ENCODE data around the gene LPP. TPM values are rescaled to one million over a fixed set of nuclear protein-coding genes. Genes with fewer than 3 reads are reported as not detected.

The LPP gene
- total RNA-seq, 1 experiment from 2014 or later: 22.1 TPM

DNA sequence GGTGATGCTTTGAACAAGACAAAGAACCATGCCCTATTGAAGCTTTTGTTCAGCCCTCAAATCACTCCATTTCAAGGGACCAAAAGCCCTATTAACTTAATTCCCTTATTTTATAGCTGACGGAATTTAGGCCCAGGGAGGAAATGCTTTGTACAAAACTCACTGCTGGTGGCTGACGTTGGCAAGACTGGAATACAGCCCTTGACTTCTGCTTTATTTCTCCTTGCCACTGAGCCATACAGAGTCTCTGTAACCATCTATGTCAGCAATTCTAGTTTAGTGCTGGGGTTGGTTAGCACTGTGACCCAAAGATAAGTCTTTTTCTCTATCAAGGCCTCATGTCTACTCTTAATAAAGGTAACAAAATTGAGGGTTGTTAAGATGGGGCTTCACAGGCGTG is 701.7 kb downstream of the LPP start:
- DNase-seq (ENCODE audit: low spot score): no peak

GRCh38 chr3:188860147-188860546 is 706.2 kb downstream of the LPP start:
- no peak for DNase-seq (ENCODE audit: low spot score)

- DNase-seq (ENCODE audit: low spot score): no peak
Observed at GRCh38 chr3:188861842-188862744, 708.1 kb downstream of the LPP start.

- no peak for DNase-seq (ENCODE audit: low spot score)
Observed at GRCh38 chr3:188863999-188864406, 710.0 kb downstream of the LPP start.

- no peak for DNase-seq (ENCODE audit: low spot score)
Observed at GRCh38 chr3:188867691-188868265, 713.8 kb downstream of the LPP start.

- no peak for DNase-seq (ENCODE audit: low spot score)
Observed at GRCh38 chr3:188868803-188869202, 714.8 kb downstream of the LPP start.

DNA sequence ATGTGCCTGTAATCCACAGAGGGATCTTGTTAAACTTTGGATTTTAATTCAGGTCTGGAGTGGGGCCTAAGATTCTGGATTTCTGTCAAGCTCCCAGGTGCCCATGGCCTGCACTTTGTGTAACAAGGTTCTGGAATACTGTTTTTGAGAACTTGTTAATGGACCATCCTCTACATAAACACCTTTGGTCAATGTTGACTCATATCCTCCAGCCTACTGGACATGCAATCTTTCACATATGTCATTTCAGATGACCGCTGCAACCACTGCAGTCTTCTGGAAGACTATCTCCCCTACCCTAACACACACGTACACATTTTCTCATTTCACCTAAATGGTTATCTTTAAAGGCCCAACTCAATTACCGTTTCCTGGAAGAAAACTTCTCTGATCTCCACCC is 715.7 kb downstream of the LPP start:
- DNase-seq (ENCODE audit: low spot score): no peak

DNA sequence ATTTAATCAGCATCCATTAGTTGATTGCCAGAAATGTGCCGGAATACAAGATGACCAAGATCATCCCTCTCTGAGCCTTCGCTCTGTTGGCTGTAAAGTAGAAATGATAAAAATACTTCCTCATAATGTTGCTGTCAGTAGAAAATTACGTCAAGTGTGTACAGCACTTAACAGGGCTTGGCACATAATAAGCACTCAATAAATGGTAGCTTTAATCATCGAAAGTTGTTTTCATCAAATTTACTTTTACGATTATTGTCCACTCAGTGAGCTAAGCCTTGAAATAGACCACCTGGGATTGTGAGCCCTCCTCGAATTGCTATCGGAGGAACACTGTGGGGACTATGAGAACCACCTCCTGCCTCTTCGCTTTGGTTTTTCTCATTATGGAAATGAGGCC is 716.5 kb downstream of the LPP start:
- no peak for DNase-seq (ENCODE audit: low spot score)

DNA sequence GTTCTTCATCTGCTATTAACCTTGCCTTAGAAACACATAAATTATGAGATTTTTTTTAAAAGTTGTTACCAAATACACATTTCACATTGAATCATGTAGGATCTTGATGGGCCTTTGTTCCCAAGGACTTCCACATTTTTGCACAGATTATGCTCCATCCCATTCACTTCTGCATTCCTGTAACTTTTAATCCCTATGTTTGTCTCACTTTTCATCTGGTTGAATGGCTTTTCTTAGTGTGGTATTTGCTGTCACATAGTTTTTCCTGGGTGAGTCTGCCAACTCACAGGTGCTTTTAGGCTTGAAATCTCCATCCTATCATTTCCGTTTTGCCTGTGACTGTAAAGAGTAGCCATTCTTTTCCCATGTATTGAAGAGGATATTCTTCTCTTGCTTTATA is 720.6 kb downstream of the LPP start:
- DNase-seq (ENCODE audit: low spot score): no peak

GRCh38 chr3:188875413-188875812 is 721.5 kb downstream of the LPP start:
- no peak for DNase-seq (ENCODE audit: low spot score)

DNA sequence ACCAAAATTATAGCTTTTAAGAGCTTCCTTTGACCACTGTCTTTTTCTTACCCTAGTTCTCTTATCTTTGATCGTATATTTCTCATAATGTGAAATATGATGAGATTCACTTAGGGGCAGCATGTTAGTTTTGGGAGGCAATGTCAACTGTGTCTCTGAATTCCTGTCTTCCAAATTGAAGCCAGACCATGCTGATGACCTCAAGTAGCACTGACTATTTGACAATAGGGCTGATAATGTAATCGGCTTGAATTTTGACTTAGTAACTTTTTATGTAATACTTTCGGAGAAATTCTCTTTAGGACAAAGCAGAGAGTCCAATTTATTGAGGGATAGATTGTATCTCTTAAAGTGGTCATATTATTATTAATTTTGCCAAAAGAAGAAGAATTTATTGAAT is 722.4 kb downstream of the LPP start:
- DNase-seq (ENCODE audit: low spot score): no peak

GRCh38 chr3:188877381-188877780 is 723.4 kb downstream of the LPP start:
- DNase-seq (ENCODE audit: low spot score): no peak

DNA sequence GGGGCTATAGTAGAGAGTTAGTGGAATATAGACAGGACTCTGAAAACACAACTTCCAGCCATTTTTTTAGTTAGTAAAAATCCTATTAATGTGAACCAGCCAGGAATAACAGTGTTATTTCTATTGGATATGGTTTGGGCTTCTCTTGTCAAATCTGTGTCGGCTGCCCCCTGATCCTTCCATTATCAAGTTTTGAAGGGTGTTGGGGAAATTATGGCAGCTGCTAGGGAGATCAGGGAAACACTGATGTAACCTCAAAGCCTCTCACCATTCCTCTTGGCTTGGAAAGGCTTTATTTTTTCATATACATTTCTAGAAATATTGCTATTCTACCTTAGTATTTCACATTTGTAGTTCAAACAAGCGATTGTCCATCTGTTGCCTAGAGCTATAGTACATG is 724.1 kb downstream of the LPP start:
- no peak for DNase-seq (ENCODE audit: low spot score)

GRCh38 chr3:188881954-188882641 is 728.1 kb downstream of the LPP start:
- peak; percentile 15 for DNase-seq (ENCODE audit: low spot score)

- DNase-seq (ENCODE audit: low spot score): no peak
Observed at GRCh38 chr3:188884299-188885043, 730.5 kb downstream of the LPP start.

DNA sequence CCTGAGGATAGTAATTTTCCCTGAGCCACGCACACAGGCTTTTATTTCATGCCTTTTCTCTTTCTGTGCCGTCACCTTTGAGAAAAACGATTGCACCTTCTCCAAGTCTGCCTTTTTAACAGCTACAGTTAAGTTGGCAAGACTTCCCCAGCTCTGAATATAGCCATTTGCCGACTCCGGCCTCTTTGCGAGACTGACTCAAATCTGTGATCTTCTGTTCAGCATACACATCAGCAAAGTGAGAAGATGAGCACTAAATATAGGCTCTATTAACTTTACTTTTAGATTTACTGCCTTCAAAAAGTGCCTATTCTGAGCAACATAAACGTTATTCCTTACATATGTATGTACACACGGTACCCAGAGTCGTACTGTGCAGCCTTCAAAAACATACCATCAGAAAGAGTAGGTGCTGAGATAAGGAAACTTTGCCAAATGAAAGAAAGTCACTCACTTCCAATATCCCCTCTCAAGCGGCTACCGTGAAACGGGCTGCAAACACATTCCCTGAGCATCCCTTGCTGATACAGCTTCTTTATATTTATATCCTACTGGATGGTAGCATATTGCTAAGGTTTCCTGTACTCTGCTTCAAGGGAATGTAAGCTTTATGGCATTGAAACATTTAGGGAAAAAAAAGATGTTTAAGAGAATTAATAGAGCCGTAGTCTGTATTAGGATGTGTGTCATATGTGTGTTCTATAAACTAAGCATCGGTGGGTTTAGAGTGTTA is 734.5 kb downstream of the LPP start:
- DNase-seq (ENCODE audit: low spot score): no peak

DNA sequence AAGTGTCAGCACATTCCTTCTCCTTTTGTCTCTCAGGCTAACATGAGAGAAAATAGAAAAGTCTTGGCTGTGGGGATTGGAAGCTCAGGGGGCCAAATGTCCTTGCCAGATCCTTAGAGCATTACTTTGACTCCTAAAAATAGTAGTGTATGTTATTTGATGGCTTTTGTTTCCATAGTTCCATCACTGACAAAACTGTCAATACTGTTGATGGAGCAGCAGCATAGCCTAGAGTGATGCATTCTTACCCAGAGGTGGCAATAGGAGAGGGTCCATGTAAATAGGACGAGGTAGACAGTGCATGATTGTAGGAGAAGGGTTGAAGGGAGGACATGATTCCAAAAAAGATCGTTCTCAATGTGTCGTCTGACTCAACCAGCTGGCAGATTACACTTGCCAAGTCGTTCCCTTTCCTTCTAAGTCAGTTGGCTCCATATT is 735.1 kb downstream of the LPP start:
- no peak for DNase-seq (ENCODE audit: low spot score)

- no peak for DNase-seq (ENCODE audit: low spot score)
Observed at GRCh38 chr3:188890572-188891270, 736.8 kb downstream of the LPP start.

DNA sequence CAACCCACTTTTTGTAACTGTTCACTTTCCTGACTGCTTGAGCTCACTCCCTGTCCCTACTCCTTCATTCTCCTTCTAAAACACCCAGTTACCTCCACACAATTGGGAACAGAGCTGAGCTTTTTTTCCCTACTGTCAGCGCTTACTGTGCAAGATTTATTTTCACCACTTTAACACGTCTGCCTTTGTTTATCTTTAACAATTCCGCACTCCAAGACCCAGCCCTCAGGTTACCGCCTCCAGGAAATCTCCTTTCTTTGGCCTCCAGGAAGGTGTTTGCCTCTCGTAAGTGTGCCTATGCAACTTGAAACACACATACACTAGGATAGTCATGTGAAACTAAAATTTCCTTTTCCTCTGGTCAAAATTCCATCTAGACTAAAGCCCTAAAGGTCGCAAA is 745.9 kb downstream of the LPP start:
- no peak for DNase-seq (ENCODE audit: low spot score)

DNA sequence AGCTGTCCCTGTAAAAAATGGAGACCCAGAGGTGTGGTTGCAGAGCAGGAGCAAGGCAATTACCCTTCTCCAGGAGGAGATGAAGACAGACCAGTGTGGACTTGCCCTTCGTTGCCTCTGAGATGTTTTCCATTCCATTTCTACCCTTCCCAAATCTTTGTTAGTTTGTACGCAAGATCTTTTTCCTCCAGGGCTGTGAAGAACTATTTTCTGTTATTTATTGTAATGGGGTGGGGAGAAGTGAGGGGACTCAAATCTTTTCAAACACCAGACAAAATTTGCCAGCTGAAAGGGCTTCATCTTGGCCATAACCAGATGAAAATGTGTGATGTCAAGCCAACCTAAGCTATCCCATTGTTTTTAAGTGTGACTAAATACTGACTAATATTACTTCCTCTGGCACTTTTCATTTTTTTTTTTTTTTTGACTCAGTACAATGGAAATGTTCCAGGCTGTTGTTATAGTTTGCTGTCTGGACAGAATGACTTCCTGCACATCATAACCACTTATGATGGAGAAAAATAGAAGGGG is 746.5 kb downstream of the LPP start:
- no peak for DNase-seq (ENCODE audit: low spot score)

Data from HT-29 (cell line).